Sigmoid colon (tissue), 3 donors: Measurements from ENCODE around the gene GDF9.

Source experiments
- POLR2A ChIP-seq, 2 donors: fragments of 450-650 bp; IDR thresholded peaks; one replicate each; pipeline ENCODE4 v1.6.1; 2016; ENCODE audit warnings: antibody characterized with exemption in 2 of 2, mild to moderate bottlenecking in 2 of 2, moderate library complexity in 2 of 2
- TF ChIP-seq, protein P1 (sequence below), 4 experiments: fragments of 450-650 bp in 3 of 4; fragments of 200-600 bp in 1 of 4; IDR thresholded peaks; one replicate each; pipeline ENCODE4 v1.5.1; 2016 to 2019; ENCODE audit warnings: antibody characterized with exemption in 4 of 4, mild to moderate bottlenecking in 3 of 4, moderate library complexity in 2 of 4

DNA sequence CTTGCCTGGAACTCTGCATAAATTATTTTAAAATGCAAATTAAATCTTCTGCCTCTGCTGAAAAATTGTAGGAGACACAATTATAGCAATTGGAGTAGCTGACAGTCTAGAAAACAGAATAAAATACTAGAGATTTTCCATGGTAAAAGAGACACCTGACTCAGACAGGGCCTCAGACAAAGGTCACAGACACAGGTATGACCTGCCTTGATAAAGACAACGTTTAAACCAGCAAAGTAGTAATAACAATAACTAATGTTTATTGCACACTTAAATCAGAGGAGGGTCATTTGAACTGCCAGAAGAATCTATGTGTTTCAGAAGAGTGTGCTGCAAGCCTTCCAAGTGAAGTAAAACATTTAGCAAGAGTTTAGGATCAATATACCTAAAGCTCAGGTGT, 49.3 kb downstream of the GDF9 start:
- TF ChIP-seq, protein P1, sequence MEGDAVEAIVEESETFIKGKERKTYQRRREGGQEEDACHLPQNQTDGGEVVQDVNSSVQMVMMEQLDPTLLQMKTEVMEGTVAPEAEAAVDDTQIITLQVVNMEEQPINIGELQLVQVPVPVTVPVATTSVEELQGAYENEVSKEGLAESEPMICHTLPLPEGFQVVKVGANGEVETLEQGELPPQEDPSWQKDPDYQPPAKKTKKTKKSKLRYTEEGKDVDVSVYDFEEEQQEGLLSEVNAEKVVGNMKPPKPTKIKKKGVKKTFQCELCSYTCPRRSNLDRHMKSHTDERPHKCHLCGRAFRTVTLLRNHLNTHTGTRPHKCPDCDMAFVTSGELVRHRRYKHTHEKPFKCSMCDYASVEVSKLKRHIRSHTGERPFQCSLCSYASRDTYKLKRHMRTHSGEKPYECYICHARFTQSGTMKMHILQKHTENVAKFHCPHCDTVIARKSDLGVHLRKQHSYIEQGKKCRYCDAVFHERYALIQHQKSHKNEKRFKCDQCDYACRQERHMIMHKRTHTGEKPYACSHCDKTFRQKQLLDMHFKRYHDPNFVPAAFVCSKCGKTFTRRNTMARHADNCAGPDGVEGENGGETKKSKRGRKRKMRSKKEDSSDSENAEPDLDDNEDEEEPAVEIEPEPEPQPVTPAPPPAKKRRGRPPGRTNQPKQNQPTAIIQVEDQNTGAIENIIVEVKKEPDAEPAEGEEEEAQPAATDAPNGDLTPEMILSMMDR (IDR thresholded peaks at IDR 0.05) = no peak
- no peak for TF ChIP-seq POLR2A (IDR thresholded peaks at IDR 0.05)
